Activated effector memory CD4-positive, alpha-beta T cell treated with anti-CD3 and anti-CD28 coated beads, Interleukin-2, amount 50 U/mL, for 16 hours (primary cell): ENCODE measurements around the gene ST6GAL1.
"Not testable (repeated sequence)": the region's sequence is repeated elsewhere in the genome, so short reads cannot be mapped to it uniquely, and the experiment has no call there.

Source experiments
- DNase-seq: peaks from one replicate; pipeline ENCODE4 v3.0.0-alpha.2; 2020

ST6GAL1 gene

DNA sequence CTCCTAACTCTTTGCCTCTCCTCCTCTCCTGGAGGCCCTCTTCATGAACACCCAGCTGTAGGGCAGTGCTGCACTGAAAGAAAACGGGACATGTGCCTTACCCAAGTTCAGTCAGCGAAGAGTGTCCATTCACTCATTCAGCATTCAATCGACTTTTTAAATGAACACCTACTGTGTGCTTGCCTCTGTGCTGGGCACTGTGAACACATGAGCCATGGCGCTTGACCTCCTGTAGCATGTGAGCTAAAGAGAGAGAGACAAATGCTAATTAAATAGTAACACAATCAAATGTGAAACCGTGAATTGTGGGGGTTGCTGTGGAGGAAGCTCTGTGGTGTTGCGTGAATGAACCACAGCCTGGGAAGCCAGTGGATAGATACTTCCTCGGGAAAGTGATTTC is 43.4 kb downstream of the ST6GAL1 start:
- DNase-seq = no peak

DNA sequence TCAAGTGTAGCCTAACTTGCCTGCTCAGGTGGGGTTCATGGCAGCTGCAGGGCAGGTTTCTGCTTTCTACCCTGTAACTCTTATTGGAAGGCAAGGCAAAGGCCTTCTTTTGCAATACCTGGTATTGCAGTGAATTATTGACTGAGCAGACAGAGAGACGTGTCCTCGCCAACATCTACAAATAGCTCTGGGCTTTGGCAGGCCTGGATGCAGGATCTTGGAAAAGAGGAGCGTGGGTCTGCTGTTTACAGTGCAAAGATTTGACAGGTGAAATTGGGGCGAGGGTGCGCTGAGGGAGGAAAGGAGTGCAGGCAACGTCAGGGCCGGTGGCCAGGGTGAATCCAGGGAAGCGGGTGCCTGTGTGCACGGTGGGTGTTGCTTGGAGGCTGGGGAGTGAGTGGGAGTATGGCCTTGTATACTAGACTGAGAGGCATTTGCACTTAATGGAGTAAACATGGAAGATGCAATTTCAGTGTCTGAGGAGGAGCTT is 44.5 kb downstream of the ST6GAL1 start:
- no peak for DNase-seq

DNA sequence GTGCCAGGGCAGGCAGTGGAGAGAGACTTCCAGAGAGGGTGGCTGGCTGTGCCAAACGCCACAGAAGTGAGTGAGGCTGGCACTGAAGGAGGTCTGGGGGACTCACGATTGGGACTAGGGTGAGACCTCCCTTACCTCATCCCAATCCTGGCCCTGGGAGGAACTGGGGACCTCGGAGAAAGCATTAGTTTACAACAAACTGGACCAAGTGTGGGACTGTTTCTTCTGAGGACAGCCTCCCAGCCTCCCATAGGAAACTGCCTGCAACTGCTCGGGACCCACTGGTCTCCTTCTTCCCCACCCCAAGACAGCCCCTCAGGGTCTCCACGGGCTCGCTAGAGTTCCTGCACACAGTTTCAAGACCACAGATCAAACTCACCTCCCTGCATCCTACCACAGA is 45.4 kb downstream of the ST6GAL1 start:
- DNase-seq = no peak

DNA sequence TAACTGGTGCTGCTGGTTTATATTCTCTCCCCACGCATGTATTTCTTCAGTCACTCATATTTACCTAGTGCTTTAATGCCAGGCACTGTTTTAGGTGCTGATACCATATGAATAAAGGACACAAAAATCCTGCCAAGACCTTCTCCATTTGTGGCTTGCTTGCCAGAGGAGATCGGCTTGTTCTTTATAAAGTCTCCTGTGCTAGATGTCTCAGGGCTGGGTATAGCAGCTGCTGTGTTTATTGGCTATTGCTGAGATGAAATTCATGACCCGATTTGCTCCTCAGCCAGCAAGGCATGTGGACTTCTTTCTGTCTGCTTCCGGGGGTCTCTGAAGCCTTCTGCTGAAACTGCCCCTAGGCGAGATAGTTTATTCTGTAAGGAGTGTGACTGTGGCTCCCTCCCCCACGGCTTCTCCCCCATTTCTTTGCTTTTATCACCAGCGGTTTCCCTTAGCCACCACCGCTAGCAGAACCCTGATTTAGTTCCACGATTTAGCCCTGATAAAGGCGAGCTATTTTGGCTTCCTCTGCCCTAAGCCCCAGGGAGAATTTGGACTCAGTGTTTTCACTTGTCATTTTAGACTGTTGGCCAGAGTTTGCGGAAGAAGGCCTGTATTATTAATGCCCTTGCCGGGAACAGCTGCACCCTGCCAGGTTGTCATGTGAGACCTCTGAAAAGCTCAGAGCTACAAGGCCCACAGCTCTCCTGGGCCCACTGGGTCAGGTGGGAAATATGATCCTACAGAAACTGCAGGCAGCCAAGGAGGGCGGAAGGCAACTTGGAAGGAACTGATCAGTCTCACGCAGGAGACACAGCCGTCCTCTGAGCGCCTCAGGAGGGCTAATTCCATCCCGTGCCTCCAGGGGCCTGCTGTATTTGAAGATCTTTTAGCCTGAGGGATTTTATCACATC is 46.8 kb downstream of the ST6GAL1 start:
- no peak for DNase-seq

DNA sequence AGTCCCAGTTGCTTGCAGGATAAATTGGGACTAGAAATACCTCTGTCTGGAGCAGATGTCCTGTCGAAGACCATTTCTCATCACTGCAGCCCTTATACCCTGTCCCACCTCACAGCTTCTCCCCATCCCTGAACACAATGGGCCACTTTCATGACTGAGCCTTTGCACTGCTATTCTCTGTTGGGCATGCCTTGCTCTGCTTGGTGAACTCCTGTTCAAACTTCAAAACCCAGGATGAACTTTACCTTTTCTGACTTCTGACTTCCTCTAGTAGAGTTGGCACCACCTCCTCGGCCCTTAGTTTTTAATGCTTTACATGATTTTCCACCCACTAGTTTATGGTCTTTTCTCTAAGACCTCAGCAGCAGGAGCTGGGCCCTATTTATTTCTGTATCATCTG is 48.4 kb downstream of the ST6GAL1 start:
- DNase-seq = no peak

DNA sequence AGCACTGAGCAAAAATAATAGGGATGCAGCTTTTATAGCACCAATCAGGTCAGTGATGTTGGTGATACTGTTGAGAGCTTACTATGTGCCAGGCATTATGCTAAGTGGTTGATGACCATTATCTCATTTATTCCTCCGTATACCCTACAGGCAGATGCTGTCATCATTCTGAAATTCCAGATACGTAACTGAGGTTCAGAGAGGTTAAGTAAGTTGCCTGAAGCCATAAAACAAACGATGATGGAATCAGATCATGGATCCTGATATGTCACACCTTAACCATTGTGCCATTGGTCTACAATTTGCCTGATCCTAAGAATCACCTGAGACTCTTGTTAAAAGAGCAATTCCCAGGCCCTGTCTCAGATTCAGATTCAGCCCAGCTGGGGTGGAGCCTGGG is 49.5 kb downstream of the ST6GAL1 start:
- no peak for DNase-seq

DNA sequence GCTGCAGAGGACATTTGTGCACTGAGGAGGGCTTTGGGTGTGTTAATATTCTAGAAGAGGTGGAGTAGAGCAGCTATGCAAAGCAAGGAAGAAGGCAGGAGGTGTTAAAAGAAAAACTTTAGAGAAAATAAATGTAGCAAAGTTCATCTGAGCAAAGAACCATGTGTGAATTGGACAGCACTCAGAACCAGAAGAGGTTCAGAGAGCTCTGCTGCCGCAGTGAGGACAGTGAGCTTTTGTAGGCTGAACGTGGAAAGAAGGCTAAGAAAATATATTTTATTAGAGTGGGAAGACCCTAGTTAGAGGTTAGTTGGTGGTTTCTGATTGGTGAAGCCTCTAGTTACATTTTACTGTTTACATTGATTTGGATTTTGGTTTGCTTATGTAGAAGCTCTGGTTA is 50.7 kb downstream of the ST6GAL1 start:
- DNase-seq = no peak

DNA sequence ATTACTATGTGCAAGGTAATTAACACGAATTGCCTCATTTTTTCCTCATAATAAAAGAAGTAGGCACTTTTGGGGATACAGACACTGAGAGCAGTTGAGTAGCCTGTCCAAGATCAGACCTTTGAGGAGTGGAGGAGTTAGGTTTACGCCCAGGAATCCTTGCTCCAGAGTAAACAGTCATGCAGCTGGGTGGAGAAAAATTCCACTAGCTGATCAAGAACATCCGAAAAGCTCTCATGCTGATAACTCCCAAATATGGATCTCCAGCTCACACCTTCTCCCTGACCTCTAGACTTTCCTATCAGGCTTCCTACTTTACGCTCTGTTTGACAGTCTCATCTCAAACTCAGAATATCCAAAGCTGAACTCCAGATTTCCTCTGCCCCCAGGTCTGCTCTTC is 53.3 kb downstream of the ST6GAL1 start:
- no peak for DNase-seq

DNA sequence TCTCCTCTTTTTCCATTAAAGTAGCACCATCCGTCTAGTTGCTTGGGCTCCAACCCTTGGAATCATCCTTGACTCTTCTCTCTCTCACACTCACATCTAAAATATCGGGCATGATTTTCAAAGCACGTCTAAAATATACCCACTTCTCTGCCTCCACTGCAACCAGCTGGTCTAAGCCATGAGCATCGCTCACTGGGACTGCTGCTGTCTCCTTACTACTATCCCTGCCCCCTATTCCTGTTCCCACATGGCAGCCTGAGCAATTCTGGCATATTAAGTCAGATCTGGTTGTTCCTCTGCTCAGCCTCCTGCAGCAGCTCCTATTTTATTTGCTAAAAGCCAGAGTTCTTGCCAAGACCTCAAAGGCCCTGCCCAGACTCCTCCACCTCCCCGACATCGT is 53.7 kb downstream of the ST6GAL1 start:
- DNase-seq = no peak

DNA sequence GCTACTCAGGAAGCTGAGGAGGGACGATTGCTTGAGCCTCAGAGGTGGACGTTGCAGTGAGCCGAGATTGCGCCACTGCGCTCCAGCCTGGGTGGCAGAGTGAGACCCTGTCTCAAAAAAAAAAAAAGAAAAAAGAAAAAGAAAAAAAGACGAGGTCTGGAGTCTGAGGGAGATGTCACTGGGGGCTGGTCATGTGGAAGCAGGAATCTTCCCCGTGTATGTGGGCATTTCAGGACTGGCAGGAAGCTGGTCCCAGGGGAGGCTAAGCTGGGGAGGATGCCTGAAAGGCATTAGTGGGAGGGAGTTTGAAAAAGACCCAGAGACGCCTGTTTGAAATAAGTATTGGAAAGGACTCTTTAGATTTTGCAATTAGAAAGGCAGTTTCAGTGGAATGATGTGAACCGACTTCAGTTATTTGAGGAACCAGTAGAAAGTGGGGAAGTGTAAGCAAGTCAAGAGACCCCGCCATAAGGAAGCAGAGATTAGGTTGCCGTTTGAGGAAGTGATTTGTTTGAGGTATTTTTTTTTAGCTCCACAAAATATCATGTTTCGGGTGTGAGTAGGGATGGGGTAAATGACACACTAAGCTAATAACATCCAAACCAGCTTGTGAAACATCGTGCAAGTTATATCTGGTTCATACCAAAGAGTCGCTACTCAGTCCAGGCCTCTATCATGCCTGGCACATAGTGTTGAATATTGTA is 55.5 kb downstream of the ST6GAL1 start:
- no peak for DNase-seq

DNA sequence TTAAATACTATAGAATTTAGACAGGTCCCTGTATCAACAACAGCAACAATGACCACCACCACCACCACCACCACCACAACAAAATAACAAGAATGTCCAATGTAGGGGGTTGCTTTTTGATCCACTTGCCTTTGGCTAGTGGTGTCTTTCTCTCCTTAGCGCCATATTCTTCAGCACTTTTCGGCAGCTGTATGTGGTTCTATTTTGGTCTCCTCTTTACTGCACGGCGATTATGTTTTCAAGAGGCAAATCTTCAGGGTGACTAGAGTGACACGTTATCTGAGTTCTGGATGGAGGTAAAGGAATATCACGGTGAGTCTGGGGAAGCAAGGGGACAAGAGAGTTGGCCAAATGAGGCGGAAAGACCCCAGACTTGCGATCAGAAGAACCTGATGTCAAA is 56.1 kb downstream of the ST6GAL1 start:
- no peak for DNase-seq

DNA sequence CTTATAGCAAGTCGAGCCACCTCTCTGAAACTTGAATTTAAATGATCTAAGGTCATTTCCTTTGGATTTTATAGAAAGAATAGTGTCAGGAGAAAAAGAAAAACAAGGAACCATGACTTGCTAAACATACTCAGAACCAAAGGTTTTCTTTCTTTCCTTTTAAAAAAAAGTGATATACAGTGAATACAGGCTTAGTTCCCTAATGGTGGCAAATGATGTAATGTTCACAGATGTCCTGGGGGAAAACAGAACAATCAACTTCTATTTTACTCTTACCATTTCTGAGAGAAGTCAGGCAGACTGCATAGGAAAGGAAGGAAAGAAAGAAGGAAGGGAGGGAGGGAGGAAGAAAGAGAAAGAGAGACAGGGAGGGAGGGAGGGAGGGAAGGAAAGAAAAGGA is 56.5 kb downstream of the ST6GAL1 start:
- no peak for DNase-seq

DNA sequence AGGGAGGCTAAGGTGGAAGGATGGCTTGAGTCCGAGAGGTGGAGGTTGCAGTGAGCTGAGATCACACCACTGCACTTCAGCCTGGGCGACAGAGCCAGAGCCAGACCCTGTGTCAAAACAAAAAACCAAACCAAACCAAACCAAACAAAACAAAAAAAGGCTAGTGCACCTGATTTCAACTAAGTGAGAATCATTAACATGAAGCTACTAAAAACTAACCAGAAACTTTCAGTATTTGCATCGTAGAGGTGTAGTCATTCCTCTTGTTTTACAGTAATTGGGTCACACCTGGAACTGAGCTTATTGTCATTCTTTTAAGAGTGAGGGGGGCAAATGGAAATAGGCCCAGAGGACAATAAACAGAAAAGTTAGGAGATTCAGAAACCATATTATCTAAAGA is 58.5 kb downstream of the ST6GAL1 start:
- DNase-seq = no peak

DNA sequence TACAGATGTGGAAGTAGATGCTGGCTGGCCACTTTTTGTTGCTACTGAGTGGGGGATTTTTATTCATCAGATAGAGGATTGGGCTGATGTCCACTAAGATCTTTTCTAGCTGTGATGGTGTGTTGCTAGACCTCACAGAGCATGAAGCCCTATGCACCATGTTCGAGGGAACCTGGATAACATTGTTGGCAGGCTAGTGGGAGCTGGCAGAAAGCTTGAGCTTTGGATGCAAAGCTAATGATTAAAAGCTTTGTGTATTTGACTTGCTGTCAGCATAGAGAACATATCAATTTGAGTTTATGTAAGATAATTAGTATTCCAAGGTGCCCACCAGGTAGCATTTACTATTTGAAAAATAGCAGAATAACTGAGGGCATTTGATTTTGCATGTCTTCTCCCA is 59.1 kb downstream of the ST6GAL1 start:
- DNase-seq = no peak

DNA sequence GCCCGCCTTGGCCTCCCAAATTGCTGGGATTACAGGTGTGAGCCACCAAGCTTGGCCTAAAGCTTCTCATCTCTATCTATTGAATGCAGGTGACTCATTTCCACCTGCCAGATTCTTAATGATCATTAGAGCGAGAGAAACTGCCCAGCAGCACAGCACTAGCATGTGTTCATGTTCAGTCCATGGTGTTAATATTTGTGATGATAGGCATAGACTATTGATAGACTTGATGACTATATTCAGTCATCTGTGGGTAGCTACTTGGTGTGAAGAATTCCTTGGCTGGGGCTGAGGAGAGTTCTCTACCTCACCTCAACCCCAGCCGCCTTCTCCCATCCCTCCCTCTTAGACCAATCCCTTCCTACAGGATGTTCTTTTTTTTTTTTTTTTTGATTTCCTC is 60.0 kb downstream of the ST6GAL1 start:
- no peak for DNase-seq

DNA sequence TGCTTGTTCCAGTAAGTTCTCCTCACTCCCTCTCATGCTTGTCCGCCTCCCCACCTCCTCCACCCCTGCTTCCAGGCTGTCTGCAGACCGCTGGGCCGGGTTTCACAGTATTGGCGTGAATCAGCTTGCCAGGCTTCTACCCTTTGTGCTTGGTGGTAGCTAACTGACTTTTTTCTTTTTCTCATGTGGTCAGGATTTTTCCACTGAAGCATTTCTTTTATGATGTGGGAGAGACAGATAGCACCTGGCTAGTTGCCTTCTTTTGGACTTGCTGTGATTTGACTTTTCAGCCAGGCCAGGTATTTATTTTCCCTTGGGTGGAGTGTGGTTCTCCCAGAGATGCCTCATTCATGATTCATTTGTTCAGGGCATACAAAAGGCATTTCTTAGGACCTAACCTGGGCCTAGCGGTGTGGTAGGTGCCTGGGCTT is 60.6 kb downstream of the ST6GAL1 start:
- DNase-seq = no peak

DNA sequence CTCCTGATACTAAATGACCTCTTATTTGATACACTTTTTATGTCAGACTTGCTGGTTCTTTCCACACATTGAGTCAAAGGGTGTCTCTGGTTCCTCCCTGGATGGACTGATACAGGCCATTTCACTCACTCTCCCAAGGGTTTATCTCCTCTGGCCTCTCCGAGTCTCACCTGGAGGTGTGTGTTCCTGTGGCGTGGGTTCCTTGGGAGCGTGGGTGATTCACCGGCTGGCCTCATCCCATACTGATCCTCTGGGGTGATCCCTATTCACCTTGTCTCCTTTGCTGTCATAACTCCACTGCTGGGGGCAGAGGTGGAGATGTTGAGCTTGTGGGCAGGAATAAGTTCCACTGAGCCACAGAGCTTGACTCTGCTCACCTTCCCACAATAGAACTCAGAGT is 61.1 kb downstream of the ST6GAL1 start:
- no peak for DNase-seq

DNA sequence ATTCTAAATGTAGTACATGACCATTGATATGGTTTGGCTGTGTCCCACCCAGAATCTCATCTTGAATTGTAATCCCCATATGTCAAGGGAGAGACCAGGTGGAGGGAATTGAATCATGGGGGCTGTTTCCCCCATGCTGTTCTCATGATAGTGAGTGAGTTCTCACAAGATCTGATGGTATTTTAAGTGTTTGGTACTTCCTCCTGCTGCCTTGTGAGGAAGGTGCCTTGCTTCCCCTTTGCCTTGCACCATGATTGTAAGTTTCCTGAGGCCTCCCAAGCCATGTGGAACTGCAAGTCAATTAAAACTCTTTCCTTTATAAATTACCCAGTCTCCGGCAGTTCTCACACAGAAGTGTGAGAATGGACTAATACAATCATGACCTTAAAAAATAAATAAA is 61.8 kb downstream of the ST6GAL1 start:
- DNase-seq = not testable (repeated sequence)

DNA sequence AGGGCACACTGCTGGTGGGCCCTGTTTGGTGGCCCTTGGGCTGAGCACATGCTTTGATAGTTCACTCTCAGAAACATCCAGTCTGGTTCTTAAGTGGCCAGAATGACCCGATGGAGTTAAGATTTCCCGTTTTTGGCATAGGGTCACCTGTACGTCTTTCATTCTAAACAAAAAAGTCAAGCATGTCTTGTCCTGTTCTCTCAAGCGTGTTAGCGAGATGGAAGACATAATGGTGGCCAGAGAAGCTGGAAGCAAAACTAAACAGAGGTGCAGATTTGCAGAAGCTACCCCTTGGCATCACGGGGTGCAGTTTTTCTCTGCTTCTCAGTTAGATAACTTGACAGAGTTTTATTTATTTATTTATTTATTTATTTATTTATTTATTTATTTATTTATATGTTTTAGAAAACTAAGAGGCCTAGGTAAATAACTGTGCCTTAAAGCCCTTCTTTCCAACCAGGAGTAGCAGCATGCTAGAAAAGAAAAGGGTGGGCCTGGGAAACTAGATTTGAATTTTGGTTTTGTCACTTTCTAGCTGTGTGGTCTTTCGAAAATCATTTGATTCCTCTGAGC is 63.0 kb downstream of the ST6GAL1 start:
- no peak for DNase-seq

DNA sequence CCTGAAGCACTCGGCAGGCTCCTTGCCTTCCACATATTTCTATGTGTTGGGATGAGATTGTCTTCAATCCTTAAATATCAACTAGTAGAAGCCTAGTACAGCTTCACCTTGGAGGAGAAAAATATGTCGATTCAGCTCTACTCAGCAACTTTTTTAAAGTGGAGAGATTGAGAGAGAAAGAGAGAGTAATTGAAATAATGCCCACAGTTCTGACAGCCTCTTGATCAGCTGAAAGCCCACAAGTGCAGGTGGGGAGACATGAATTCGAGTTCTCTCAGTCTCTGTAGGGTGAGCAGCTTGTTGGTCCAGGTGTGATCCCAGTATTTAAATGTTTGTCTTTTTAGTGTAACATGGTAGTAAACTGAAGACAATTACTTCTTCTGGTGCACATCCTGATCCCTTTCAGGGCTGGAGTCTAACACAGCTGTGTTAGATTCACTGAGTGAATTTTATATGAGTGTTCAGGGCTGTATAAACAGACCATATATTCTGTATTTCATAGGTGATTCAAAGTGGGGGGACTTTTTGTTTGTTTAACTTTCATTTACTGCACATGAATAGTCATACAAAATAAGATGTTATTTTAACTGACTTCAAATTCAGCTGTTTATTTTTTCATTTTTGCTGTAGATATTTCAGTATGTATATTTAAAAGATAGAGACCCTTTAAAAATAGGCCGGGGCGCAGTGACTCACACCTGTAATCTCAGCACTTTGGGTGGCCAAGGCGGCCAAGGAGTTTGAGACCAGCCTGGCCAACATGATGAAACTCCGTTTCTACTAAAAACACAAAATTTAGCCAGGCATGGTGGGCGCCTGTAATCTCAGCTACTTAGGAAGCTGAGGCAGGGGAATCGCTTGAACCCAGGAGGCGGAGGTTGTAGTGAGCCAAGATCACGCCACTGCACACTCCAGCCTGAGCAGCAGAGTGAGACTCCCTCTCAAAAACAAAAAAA is 64.0 kb downstream of the ST6GAL1 start:
- no peak for DNase-seq

DNA sequence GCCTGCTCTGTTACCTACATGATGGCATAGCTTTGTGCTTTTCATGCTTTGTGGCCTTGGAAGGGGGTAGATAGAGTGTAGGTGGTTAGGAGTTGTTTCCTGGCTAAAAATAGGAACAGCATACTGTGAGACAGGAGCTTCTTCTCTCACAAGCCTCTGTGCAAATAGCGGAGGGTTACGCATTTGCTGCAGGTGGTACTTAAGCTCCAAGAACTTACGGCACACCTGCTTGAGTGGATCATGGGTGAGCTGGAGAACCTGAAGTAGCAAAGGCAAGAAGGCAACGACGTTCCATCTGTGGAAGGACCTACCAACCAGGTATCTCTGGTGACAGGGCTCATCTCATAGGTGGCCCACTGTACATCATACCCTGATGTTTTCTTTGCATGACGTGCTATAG is 66.0 kb downstream of the ST6GAL1 start:
- DNase-seq = no peak

DNA sequence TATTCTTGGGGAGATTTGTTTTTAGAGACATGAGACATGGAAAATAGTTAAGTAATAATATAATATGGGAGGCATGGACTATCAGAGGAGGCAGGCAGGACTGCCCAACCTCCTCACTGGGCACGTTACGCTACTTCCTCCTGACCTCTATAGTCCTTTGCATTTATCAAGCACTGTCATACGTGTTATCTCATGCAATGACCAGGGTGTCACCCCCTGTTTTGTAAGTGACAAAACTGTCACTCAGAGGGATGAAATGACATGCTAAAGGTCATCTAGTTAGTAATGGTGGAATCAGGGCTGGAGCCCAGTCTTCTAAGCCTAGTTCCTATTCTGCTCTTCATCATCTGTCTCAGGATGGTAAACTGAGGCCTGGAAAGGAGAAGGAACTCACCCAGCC is 66.7 kb downstream of the ST6GAL1 start:
- no peak for DNase-seq

DNA sequence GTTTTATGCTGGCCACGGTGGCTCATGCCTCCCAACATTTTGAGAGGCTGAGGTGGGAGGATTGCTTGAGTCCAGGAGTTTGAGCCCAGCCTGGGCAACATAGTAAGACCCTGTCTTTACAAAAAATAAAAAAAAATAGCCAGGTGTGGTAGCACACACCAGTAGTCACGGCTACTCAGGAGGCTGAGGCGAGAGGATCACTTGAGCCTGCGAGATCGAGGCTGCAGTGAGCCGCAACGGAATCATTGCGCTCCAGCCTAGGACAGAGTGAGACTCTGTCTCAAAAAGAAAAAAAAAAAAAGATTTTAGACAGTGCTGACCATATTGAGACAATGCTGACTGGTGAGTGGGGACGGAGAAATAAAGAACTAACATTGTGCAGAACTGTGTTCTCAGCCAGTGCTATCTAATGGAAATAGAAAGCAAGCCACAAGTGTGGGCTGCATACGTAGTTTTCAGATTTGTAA is 67.2 kb downstream of the ST6GAL1 start:
- DNase-seq = no peak
